GM18870 (cell line): ENCODE data around the gene PRR14.

Source experiments
- ATAC-seq: cut with Tn5 transposase; IDR thresholded peaks from one replicate; pipeline ENCODE4 v1.9.1; 2021; ENCODE audit warnings: moderate library complexity; ENCODE audit not compliant: unreplicated experiment

The PRR14 gene

DNA sequence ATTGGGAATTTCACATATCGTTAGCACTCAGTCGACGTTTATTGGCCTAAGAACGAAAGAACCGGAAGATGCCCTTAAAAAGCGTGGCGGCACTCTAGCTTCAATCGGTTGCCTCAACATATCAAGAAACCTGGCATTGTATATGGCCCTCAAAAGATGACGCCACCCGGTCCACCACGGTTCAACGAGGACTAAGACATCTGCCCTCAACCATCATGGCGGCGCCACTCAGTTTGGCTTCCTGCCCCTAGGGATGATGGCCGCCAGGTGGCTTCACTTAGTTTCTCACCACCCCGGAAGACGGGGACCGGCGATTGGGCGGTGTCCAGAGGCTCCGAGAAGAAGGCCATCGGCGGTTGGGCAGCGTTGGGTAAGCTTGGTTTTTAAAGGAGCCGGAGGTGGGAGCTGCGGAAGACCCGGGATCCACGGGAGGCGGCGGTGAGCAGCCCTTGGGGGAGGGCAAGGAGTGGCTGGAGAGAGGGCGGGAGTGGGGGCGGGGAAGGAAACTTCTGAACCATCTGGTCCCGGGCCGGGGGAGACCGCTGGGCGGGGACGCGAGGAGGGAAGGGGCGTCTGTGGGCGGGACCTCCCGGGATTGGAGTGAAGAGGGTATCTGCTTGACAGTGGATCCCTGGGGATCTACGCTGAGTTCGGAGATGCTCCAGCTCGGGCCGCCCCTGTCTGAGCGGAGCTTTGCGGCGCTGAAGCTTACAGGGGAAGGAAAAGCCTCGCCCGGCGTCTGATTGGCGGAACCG lies at the start of gene PRR14:
TSS of gene PRR14 (plus strand) at position 592 of the 755 bp plus-strand sequence. CDS start 686 bp downstream, outside the sequence.
- peak; percentile 74 for ATAC-seq

DNA sequence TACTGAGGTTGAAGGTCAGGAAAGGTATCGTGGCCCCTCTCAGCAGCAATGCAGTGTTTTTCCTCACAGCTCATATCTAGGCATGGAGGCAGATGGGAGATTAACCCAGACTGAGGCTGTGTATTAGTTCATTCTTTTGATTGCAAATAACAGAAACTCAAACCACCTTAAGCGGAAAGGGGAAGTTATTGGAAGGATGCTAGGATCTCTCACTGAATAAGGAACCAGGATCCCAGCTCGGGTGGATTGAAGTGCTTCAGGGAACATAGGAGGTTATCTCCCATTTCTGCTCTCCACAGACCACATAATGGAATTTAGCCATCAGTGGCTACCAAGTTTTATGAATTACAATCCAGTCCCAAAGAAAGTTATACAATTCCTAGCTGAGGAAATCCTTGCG lies 48.8 kb upstream of the PRR14 start:
- no peak for ATAC-seq

DNA sequence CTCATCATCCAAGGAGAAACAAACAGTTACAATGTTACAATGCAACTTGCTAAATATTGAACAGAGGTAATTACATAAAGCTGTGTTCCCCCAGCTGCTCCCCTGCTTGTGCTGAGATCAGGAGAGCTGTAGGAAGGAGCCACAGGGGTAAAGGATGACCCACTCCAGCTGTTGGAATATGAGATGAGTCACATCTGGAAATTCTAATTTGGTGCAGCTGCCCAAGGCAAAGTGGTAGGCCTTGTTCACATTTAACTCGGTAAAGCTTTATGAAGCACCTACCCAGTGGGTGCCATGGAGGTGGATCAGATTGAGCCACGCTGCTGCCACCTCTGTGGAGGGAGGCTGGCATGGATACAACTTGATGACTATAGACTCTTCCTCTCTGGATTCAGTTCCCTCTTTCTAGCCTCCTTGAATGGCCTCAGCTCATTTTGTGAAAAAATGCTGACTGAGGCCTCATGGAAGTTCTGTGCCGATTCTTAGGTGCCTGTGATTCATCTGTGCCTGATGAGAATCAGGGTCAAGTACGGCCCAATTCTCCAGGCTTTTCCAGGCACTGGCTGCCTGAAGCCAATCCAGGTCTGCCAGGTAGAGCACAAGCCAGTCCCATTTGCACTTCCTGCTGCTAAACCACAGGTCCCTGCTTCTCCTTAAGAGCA lies 48.0 kb upstream of the PRR14 start:
- no peak for ATAC-seq

DNA sequence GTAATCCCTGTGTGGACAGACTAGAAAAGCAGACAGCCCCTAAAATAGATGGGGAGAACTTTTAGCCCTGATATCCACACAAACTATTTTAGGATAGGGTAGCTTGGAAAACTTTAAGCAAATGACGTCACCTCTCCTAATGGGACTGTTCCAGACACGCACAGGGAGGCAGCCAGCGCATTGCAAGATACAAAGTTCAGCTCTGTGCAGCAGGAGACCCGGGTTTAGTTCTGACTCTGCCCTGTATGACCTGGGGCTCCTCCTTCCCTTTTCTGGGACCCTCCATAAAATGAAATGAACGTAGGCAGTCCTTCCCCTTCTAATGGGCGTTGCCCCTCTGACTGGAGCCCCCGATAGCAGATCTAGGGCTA lies 46.8 kb upstream of the PRR14 start:
- ATAC-seq: no peak

DNA sequence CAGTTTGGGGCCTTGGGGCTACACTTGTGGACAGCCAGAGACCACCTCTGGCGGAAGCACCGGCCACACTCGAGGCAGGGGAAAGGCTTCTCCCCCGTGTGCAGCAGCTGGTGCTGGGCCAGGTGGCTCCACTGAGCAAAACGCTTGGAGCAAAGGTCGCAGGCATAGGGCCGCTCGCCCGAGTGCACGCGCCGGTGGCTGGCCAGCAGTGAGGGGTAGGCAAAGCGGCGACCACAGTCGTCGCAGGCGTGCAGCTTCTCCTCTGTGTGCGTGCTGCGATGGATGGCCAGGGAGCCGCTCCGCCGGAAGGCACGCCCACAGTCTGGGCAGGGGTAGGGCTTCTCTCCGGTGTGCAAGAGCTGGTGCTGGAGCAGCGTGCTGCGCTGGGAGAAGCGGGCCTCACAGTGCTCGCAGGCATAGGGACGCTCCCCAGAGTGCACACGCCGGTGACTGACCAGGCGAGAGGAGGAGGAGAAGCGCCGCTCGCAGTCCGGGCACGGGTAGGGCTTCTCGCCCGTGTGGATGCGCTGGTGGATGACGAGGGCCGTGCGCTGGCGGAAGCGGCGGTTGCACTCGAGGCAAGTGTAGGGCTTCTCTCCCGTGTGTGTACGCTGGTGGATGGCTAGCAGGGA lies 46.3 kb upstream of the PRR14 start:
- ATAC-seq: no peak

DNA sequence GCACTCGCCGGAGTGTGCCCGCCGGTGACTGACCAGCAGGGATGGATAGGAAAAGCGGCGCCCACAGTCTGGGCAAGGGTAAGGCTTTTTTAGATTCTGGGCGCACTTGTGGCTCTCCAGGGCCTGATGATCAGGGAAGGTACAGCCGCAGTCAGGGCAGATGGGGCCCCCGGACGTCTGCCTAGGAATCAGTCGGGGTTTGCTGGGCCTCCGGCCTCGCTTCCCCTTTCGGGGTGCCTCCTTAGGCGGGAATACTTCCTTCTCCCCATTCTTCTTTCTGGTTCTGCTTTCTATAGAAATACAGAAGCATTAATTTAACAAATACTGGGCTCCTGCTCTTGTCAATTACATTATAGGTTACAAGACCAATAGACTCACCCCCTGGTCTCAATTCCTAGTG lies 45.6 kb upstream of the PRR14 start:
- ATAC-seq: no peak

DNA sequence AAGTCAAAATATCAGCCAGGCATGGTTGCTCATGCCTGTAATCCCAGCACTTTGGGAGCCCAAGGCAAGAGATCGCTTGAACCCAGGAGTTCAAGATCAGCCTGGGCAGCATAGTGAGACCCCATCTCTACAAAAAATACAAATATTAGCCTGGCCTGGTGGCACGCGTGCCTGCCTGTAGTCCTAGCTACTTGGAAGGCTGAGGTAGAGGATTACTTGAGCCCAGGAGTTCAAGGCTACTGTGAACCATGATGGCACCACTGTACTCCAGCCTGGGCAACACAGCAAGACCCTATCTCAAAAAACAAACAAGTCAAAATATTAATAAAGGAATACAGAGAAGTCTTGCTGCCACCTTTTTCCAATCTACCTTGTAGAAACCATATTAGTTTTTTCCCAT lies 44.8 kb upstream of the PRR14 start:
- no peak for ATAC-seq

DNA sequence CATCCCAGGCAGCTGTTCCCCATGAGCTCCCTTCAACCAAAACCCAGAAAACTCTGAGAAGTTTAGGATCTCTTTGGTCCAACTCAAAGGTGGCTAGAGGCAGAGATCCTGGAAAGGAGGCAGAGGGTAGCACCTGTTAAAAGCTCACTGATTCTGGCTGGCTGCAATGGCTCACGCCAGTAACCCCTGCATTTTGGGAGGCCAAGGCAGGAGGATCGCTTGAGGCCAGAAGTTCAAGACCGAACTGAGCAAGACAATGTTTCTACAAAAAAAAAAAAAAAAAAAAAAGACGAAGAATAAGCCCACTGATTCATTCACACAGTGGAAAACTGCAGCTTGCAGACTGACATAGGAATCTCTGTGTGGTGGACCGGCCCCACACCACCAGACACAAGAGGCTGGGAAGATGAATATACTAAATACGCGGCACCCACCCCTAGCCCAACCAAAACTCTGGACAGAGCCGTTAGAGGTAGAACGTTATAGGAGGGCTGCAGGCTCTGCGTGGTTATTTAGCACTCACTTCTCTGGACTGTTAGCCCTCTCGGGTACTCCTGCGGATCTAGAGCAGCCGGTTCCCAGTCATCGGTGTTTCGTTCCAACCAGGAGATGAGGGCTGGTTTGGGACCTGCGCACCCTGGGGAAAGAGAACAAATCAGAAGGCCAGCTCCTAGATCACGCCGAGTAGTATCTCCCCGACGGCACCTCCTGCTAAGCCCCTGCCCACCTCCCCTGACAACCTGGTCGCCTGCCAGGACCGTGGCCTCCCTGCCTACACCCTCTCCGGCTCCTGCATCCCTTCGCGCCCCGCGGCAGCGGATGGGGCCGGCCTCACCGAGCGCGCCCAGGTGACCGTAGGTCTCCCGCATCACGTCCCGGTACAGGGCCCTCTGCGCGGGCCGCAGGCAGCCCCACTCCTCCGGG lies 41.5 kb upstream of the PRR14 start:
- ATAC-seq: peak; percentile 17

DNA sequence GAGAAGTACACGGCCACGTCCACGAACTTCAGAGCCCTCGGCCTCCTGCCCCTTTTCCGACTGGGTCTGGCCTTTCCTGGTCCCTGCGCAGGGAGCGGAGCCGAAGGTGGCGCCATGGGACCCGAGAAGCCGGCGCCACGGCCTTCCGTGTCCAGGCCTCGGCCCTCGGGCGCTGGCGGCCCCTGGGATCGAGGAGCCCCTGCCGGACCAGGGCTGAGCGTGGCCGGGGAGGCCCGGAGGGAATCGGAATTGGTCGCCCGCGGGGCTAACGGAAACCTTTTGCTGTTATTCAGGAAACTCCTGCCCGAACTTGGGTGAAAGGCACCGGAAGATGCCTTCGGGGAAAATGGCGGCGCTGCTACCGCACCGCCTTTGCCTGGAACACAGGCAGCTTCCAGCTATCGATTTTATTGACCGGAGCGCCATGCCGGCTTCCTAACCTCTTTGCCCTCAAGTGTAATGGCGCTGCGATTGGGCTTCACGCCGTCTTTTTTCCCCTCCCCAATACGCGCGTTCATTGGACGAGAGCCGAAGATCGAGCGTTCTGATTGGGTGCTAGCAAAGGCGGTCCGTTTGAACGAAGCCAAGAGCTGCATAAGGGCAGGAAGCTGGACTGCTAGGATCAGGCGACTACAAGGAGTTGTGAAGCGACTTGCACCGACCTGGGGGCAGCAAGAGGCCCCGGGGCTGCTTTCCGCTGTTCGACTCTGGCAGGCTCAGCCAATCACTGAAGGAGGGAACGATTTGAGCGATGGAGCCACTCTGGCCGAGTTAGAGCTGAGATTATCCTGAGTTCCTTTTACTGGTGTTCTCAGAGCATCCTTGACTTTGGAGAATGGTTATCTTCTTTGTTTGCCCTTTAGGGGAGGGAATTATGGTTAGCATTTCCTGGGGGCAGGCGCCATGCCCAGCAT lies 40.6 kb upstream of the PRR14 start, which contains the start of gene ZNF689:
TSS of gene ZNF689 (minus strand) at position 464 of the 914 bp plus-strand sequence. CDS start at position 116, 348 bp downstream.
- ATAC-seq: peak; percentile 81

DNA sequence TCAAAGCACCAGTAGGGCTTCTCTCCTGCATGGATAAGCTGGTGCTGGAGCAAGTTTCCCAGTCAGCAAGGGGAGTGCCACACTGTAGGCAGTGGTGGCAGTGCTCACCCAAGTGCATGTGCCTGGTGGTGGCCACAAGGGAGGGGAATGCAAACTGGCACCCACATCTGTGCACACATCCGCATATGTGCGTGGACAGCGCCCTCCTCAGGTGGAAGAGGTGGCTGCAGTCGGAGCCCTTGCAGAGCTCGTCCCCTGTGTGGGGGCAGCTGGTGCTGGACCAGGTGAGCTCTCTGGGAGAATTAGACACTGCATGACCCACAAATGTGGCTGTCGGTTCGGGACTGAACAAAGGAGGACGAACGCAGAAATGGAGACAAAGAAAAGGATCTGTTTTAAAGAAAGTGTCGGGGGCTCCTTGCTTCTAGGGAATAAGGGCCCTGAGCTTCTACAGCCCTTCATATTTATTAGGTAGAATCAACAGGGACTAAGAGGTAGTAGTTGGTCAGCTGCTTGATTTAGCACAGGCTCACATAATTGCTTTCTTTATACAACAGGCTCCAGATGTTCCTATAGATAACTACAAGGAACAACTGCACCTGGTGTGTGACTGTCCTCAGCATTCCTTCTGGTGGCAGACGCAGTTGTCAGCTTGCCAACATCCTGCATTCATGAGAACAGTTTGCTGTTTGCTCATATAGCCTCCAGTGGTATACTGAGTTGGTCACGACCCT lies 35.2 kb upstream of the PRR14 start:
- no peak for ATAC-seq

DNA sequence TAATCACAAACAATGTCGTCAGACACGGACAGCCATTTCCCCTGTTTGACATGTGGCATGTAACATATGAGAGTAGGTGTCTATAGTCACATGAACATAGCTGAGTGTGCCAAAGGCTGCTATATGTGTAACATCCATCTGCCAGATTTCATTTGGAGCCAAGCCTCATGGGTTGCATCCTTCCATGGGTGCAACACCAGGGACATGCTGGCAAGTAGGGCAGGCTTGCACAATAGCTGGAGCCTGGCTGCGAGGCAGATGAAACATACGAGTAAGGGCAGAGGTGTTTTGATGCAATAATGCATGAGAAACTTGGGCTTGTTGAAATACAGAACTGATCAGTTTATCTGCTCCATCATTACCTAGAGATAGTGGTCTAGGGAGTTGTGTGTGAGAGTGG lies 31.6 kb upstream of the PRR14 start:
- no peak for ATAC-seq

DNA sequence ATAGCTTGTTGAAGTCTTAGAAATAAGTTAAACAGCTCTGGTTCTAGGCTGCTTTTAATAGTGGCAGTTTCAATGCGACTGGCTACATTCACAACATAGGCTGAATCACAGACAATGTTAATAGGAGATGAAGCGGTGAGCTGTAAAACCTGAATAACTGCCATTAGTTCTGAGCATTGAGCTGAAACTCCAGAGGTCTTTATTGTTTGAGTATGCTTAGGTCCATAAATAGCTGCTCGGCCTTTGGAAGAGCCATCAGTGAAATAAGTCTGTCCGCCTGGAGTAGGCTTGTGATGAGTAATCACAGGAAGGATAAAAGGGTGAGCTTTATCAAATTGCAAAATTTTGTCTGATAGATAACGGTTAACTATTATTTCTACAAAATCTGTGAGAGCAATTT lies 31.1 kb upstream of the PRR14 start:
- no peak for ATAC-seq

DNA sequence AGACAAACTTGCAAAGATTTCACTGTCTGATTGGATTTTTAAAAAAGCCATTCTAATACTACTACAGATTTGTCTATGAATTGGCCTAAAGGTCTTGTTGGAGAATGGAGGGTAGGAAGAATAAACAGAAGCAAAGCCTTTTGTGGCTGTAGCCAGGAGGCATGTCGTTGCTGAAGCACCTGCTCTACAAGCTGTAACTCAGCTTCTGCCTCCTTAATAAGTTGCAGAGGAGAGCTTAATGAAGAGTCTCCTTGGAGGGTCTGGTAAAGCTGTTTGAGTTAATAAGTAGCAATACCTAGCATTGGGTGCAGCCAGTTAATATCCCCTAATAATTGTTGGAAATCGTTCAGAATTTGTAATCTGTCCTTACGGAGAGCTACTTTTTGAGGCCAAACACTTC lies 30.6 kb upstream of the PRR14 start:
- no peak for ATAC-seq

DNA sequence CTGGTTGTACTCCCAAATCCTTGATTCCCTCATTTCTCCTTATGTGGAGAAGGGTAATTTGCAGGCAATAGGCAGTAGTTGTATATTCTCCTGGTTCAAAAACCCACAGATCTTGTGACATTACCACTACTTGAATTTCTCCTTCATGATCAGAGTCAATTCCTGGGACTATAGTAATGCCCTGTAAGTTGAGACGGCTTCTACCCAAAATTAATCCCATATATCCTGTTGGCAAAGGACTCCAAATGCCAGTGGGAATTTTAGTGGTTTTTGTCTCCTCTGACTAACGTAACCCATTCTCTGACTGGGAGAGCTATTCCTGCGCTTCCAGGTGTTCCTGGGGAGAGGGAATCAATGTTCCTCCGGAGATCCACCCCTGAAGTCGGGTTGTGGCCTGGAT lies 29.0 kb upstream of the PRR14 start:
- no peak for ATAC-seq

DNA sequence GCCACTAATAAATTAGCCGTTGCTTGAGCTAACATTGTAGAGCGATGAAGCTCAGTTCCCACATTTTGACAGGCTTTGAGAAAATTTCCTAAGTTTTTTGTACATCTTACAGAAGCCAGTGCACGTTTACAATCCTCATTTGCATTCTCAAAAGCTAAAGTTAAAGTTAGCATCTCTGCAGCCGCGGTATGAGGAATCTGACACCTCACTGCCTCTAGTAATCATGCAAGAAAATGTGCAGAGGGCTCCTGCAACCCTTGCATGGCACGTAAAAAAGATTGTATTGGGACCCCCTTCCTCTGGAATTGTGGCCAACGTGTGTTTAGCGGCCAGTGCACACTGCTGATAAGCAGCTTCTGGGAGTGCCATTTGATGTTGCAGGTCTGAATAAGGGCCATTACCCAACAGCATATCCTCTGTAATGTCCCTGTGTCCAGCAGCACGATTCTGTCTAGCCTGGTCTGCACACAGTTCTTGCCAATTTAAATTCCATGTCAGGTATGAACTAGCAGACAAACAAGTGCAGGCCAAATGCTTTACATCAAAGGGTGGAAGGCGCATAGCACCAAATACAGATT lies 28.2 kb upstream of the PRR14 start:
- no peak for ATAC-seq

DNA sequence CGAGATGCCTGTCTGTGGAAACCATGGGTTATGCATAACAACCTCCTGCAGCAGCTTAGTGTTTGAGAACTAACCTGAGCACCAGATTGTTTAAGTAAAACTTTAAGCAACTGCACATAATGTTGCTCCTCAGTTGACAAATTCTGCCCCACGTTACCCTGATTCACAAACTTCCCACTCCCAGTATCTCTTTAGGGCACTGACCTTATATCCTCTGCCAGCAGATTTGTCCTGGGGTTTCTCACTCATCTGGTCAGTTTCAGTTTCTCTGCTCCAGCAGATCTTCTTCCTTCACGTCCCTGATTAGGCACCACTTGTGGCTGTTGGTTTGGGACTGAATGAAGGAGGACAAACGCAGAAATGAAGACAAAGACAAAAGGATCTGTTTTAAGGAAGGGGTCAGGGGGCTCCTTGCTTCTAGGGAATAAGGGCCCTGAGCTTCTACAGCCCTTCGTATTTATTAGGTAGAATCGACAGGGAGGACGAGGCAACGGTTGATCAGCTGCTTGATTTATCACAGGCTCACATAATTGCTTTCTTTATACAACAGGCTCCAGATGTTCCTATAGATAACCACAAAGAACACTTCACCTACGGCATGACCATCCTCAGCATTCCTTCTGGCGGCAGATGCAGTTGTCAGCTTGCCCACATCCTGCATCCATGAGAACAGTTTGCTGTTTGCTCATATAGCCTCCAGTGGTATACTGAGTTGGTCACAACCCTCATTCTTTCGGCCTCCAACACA lies 27.1 kb upstream of the PRR14 start:
- no peak for ATAC-seq

DNA sequence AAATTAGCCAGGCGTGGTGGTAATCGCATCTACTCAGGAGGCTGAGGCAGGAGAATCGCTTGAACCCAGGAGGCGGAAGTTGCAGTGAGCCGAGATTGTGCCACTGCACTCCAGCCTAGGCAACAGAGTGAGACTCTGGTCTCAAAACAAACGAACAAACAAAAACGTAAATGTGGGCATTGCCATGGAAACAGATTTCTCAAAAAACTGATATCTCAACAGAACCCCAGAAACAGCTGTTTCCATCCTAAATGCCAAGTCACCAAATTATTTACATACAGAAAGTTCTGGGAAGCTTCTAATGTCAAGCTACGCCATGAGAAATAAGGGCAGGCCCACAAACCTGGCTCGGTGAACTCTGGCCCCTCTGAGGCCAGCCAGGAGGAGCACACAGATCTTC lies 24.5 kb upstream of the PRR14 start:
- ATAC-seq: no peak
